IMR-90 (cell line): ENCODE data around the gene MAPK11. TPM values are rescaled to one million over a fixed set of nuclear protein-coding genes. Genes with fewer than 3 reads are reported as not detected.

Experiments
- ATAC-seq: fragments of 200-7000 bp; cut with Tn5 transposase; 2 replicates; pipeline ENCODE4 v1.9.1; 2020; ENCODE audit warnings: low read depth, mild to moderate bottlenecking, moderate library complexity
- BruUV-seq: library from RNA; stranded (reverse); fragments of 400-500 nt; replicated peaks from 2 replicates; lab custom pipeline; 2021; lab: Mats Ljungman, UMichigan
- CTCF ChIA-PET: fragments of 300-600 bp; formaldehyde crosslinking; extraction: SDS; loops from one replicate; lab custom pipeline; 2021; ENCODE audit warnings: antibody characterized with exemption; lab: Yijun Ruan, JAX
- POLR2A ChIA-PET: fragments of 300-600 bp; sonication (Branson Sonifier 250); formaldehyde crosslinking; loops from one replicate; lab custom pipeline; 2022; ENCODE audit warnings: antibody characterized with exemption; ENCODE audit not compliant: unreplicated experiment; lab: Charles Lee
- DNase-seq: peaks from one replicate; pipeline ENCODE4 v3.0.0; 2013
- H2AFZ ChIP-seq: replicated peaks from 2 replicates; pipeline ENCODE3; 2013; ENCODE audit warnings: low read length, mild to moderate bottlenecking; ENCODE audit not compliant: poor library complexity
- H2AK5ac ChIP-seq: 2 replicates; pipeline ENCODE4 v1.6.1; 2013; ENCODE audit warnings: low read depth, low read length, inconsistent platforms
- H2AK9ac ChIP-seq: replicated peaks from 2 replicates; pipeline ENCODE3; 2013; ENCODE audit warnings: mild to moderate bottlenecking, low read depth, low read length, moderate library complexity; ENCODE audit not compliant: poor library complexity
- H2BK120ac ChIP-seq: 2 replicates; pipeline ENCODE4 v1.6.1; 2013; ENCODE audit warnings: low read depth, low read length, inconsistent platforms
- H2BK15ac ChIP-seq: 3 replicates; pipeline ENCODE4 v1.6.1; 2013; ENCODE audit warnings: low read depth, low read length, inconsistent platforms
- H2BK20ac ChIP-seq: 2 replicates; pipeline ENCODE4 v1.6.1; 2013; ENCODE audit warnings: low read depth, mild to moderate bottlenecking, inconsistent platforms, low read length, moderate library complexity
- H2BK5ac ChIP-seq: 2 replicates; pipeline ENCODE4 v1.6.1; 2013; ENCODE audit warnings: mild to moderate bottlenecking, low read depth, low read length, inconsistent platforms; ENCODE audit not compliant: poor library complexity, severe bottlenecking
- H3K14ac ChIP-seq: replicated peaks from 2 replicates; pipeline ENCODE4 v1.6.1; 2013; ENCODE audit warnings: low read depth, low read length, inconsistent platforms
- H3K18ac ChIP-seq: 2 replicates; pipeline ENCODE4 v1.6.1; 2013; ENCODE audit warnings: low read depth, low read length, control low read depth
- H3K23ac ChIP-seq: 2 replicates; pipeline ENCODE4 v1.6.1; 2013; ENCODE audit warnings: low read depth, low read length, inconsistent platforms
- H3K27ac ChIP-seq: 2 replicates; pipeline ENCODE4 v1.5.1; 2013; ENCODE audit warnings: mild to moderate bottlenecking, control low read depth, low read length; ENCODE audit not compliant: insufficient read depth
- H3K27me3 ChIP-seq: 2 replicates; pipeline ENCODE4 v1.6.1; 2013; ENCODE audit warnings: low read length; ENCODE audit not compliant: control insufficient read depth, insufficient read depth
- H3K36me3 ChIP-seq: 2 replicates; pipeline ENCODE4 v1.6.1; 2013; ENCODE audit warnings: low read length, mixed read lengths; ENCODE audit not compliant: control insufficient read depth, insufficient read depth
- H3K4ac ChIP-seq: 2 replicates; pipeline ENCODE4 v1.6.1; 2013; ENCODE audit warnings: low read depth, low read length, inconsistent platforms
- H3K4me1 ChIP-seq: 2 replicates; pipeline ENCODE4 v1.6.1; 2013; ENCODE audit warnings: low read length, mixed read lengths; ENCODE audit not compliant: control insufficient read depth, insufficient read depth
- H3K4me2 ChIP-seq: 2 replicates; pipeline ENCODE4 v1.6.1; 2013; ENCODE audit warnings: low read depth, mild to moderate bottlenecking, control low read depth, low read length, moderate library complexity
- H3K4me3 ChIP-seq: 2 replicates; pipeline ENCODE4 v1.5.1; 2013; ENCODE audit warnings: low read depth, mild to moderate bottlenecking, control low read depth, low read length, moderate library complexity; ENCODE audit not compliant: insufficient read depth
- H3K56ac ChIP-seq: 2 replicates; pipeline ENCODE4 v1.6.1; 2013; ENCODE audit warnings: low read length, inconsistent platforms; ENCODE audit not compliant: insufficient read depth; ENCODE audit errors: extremely low read depth
- H3K79me1 ChIP-seq, 2 experiments: 2 replicates each; pipeline ENCODE4 v1.6.1; 2013; ENCODE audit warnings: low read length in 2 of 2, inconsistent platforms in 1 of 2, low read depth in 1 of 2
- H3K9ac ChIP-seq: 2 replicates; pipeline ENCODE4 v1.6.1; 2013; ENCODE audit warnings: low read depth, low read length, control low read depth
- H3K9me1 ChIP-seq: 2 replicates; pipeline ENCODE4 v1.6.1; 2013; ENCODE audit warnings: low read length, inconsistent platforms; ENCODE audit not compliant: insufficient read depth
- H3K9me3 ChIP-seq: 2 replicates; pipeline ENCODE4 v1.6.1; 2013; ENCODE audit warnings: low read length; ENCODE audit not compliant: control insufficient read depth, insufficient read depth
- H4K20me1 ChIP-seq: 2 replicates; pipeline ENCODE4 v1.6.1; 2013; ENCODE audit warnings: low read length, inconsistent platforms; ENCODE audit not compliant: insufficient read depth
- H4K5ac ChIP-seq: 2 replicates; pipeline ENCODE4 v1.6.1; 2013; ENCODE audit warnings: mild to moderate bottlenecking, low read depth, low read length, control low read depth
- H4K8ac ChIP-seq, 2 experiments: 2 replicates each; pipeline ENCODE4 v1.6.1; 2013; ENCODE audit warnings: low read depth in 2 of 2, low read length in 2 of 2, control low read depth in 1 of 2, inconsistent platforms in 1 of 2
- H4K91ac ChIP-seq: 2 replicates; pipeline ENCODE4 v1.6.1; 2013; ENCODE audit warnings: low read depth, low read length, inconsistent platforms; ENCODE audit not compliant: insufficient read depth
- BHLHE40 ChIP-seq: fragments of 150-350 bp; IDR thresholded peaks from 2 replicates; pipeline ENCODE4 v1.6.1; 2016; ENCODE audit warnings: mild to moderate bottlenecking, low read depth, low read length
- CEBPB ChIP-seq: IDR thresholded peaks from 2 replicates; pipeline ENCODE4 v1.6.1; 2012; ENCODE audit warnings: low read depth, low read length, improper control_type of control experiment
- CHD1 ChIP-seq: IDR thresholded peaks from 2 replicates; pipeline ENCODE4 v1.6.1; 2012; ENCODE audit warnings: low read depth, low read length, improper control_type of control experiment
- CTCF ChIP-seq: conservative IDR thresholded peaks from 2 replicates; pipeline ENCODE4 v1.5.1; 2012; ENCODE audit warnings: mild to moderate bottlenecking, low read depth, low read length, improper control_type of control experiment
- ELK1 ChIP-seq: fragments of 150-350 bp; IDR thresholded peaks from 2 replicates; pipeline ENCODE4 v1.6.1; 2016; ENCODE audit warnings: low read depth, mild to moderate bottlenecking, low read length, moderate library complexity, borderline replicate concordance
- FOS ChIP-seq: fragments of 150-350 bp; IDR thresholded peaks from 2 replicates; pipeline ENCODE4 v1.6.1; 2016; ENCODE audit warnings: low read depth, low read length
- MAFK ChIP-seq: IDR thresholded peaks from 2 replicates; pipeline ENCODE4 v1.6.1; 2012; ENCODE audit warnings: low read depth, low read length, improper control_type of control experiment
- MAZ ChIP-seq: IDR thresholded peaks from 2 replicates; pipeline ENCODE4 v1.6.1; 2012; ENCODE audit warnings: low read depth, mild to moderate bottlenecking, low read length, improper control_type of control experiment, moderate library complexity, borderline replicate concordance
- MXI1 ChIP-seq: IDR thresholded peaks from 2 replicates; pipeline ENCODE4 v1.6.1; 2012; ENCODE audit warnings: low read depth, mild to moderate bottlenecking, low read length, moderate library complexity, borderline replicate concordance
- NFE2L2 ChIP-seq: fragments of 150-350 bp; IDR thresholded peaks from 2 replicates; pipeline ENCODE4 v1.6.1; 2016; ENCODE audit warnings: low read depth, mild to moderate bottlenecking, low read length
- POLR2A ChIP-seq: IDR thresholded peaks from 2 replicates; pipeline ENCODE4 v1.6.1; 2012; ENCODE audit warnings: mild to moderate bottlenecking, low read depth, low read length
- RAD21 ChIP-seq: IDR thresholded peaks from 2 replicates; pipeline ENCODE4 v1.6.1; 2012; ENCODE audit warnings: low read length, improper control_type of control experiment
- RCOR1 ChIP-seq: IDR thresholded peaks from 2 replicates; pipeline ENCODE4 v1.6.1; 2012; ENCODE audit warnings: mild to moderate bottlenecking, low read length, improper control_type of control experiment; ENCODE audit not compliant: insufficient replicate concordance
- RFX5 ChIP-seq: IDR thresholded peaks from 2 replicates; pipeline ENCODE4 v1.8.0; 2012; ENCODE audit warnings: low read depth, mild to moderate bottlenecking, low read length, moderate library complexity
- SMC3 ChIP-seq: fragments of 150-350 bp; IDR thresholded peaks from 2 replicates; pipeline ENCODE4 v1.6.1; 2016; ENCODE audit warnings: low read depth, mild to moderate bottlenecking, antibody characterized with exemption, low read length, moderate library complexity
- USF2 ChIP-seq: fragments of 150-350 bp; IDR thresholded peaks from 2 replicates; pipeline ENCODE4 v1.6.1; 2017; ENCODE audit warnings: mild to moderate bottlenecking, antibody characterized with exemption, low read length, low read depth
- WGBS, 2 experiments: methylation state at CpG; one replicate each; pipeline versions ENCODE4 v1.1.5 to v1.1.7; 2013; ENCODE audit warnings: missing lambda C conversion rate in 2 of 2; ENCODE audit not compliant: insufficient read length in 1 of 2; ENCODE audit errors: extremely low coverage in 2 of 2; 5-methylcytosine and 5-hydroxymethylcytosine counted together
- dilution Hi-C: fragments of 300-500 bp; cut with HindIII; formaldehyde crosslinking; loops from one replicate; pipeline ENCODE4 v1.14.3; 2018; ENCODE audit warnings: low sequenced_read_pairs; ENCODE audit not compliant: unreplicated experiment
- in situ Hi-C: fragments of 300-500 bp; cut with MboI; formaldehyde crosslinking; loops from 3 replicates; pipeline ENCODE4 v1.14.3; 2019; ENCODE audit warnings: low sequenced_read_pairs, inconsistent platforms, mixed read lengths
- intact Hi-C: fragments of 100-400 bp; cut with micrococcal nuclease; formaldehyde crosslinking; loops from 2 replicates; pipeline ENCODE4 v1.10.0; 2022
- polyA plus RNA-seq, 3 experiments: library from polyadenylated mRNA; depleted of rRNA; stranded (reverse); fragments of >200 nt; gene quantifications; 2 replicates each; pipeline ENCODE4 v1.2.3, GENCODE V29; 2012; ENCODE audit warnings: low replicate concordance in 1 of 3
- total RNA-seq: library from RNA; depleted of rRNA; stranded (reverse); fragments of >200 nt; gene quantifications from 2 replicates; pipeline ENCODE4 v1.2.3, GENCODE V29; 2012

Gene MAPK11
- total and polyA plus RNA-seq, 2 of the 4 experiments (the other 2 are of a cell fraction), result 8.1 to 14.4 TPM

- Histone ChIP-seq H2AK5ac (no peak overlapping the region), H3K79me1 (0 out of 4 replicates have a peak, but pooled peaks cover 0 to 7% of the 10 kb centered on the region in 2 experiments), H3K9ac (no peak overlapping the region), H3K4ac (no peak overlapping the region), H3K4me1 (peaks cover 14% of the 10 kb centered on the region), H3K36me3 (no peaks in the 10 kb centered on the region), H2AFZ (no peak overlapping the region), H2AK9ac (no peak overlapping the region), H4K91ac (no peak overlapping the region), H4K20me1 (peaks cover 5% of the 10 kb centered on the region; the same call in 1 of the 2 replicates), H3K56ac (no peak overlapping the region), H2BK5ac (no peak overlapping the region), H3K4me2 (no peak overlapping the region), H4K8ac (no peak overlapping the region), H3K27ac (no peak overlapping the region), H2BK15ac (no peak overlapping the region), H2BK120ac (no peak overlapping the region), H3K14ac (no peak overlapping the region), H3K23ac (no peak overlapping the region), H4K5ac (no peak overlapping the region), H2BK20ac (no peak overlapping the region), H3K4me3 (no peak overlapping the region), H3K18ac (no peak overlapping the region), H3K27me3 (peaks cover 3% of the 10 kb centered on the region; the same call in 1 of the 2 replicates), H3K9me3 (no peaks in the 10 kb centered on the region), H3K9me1 (peaks cover 6% of the 10 kb centered on the region; the same call in 1 of the 2 replicates)
- in situ Hi-C loops, result no loop called here
- no peak for ATAC-seq
- intact Hi-C loops, result no loop called here
- WGBS, 2 experiments, result 83% methylated on average over 2 of the region's 12 CpGs; no CpG with 5 or more reads in 1 of the 2 experiments
- DNase-seq, result no peak
- dilution Hi-C loops, result no loop called here
- TF ChIP-seq FOS, result no peak
- TF ChIP-seq MAZ, result no peak
- TF ChIP-seq RAD21, result no peak
- no peak for TF ChIP-seq RCOR1
- TF ChIP-seq CTCF, result no peak
- no peak for TF ChIP-seq MXI1
- TF ChIP-seq ELK1, result no peak
- TF ChIP-seq MAFK, result no peak
- TF ChIP-seq CEBPB, result no peak
- no peak for TF ChIP-seq CHD1
- TF ChIP-seq POLR2A, result no peak
- no peak for TF ChIP-seq NFE2L2
- TF ChIP-seq RFX5, result no peak
- no peak for TF ChIP-seq USF2
- no peak for TF ChIP-seq BHLHE40
- no peak for TF ChIP-seq SMC3
- POLR2A ChIA-PET, result no interaction called here
- BruUV-seq, result no TSS peak
- CTCF ChIA-PET, result no interaction called here
Measured at GRCh38 chr22:50312371-50312770, 42.2 kb upstream of the MAPK11 start.
